Mesendoderm (in vitro differentiated cells): Measurements from ENCODE around the gene DKC1.
"Not testable (repeated sequence)": the region's sequence is repeated elsewhere in the genome, so short reads cannot be mapped to it uniquely, and the experiment has no call there.

Source experiments
- DNase-seq: peaks from one replicate; pipeline ENCODE4 v3.0.0; 2013
- H2AK5ac ChIP-seq: 2 replicates; pipeline ENCODE4 v1.6.1; 2013; ENCODE audit warnings: low read length, inconsistent platforms
- H2BK120ac ChIP-seq: 2 replicates; pipeline ENCODE4 v1.6.1; 2013; ENCODE audit warnings: low read depth, mild to moderate bottlenecking, low read length, moderate library complexity, mixed read lengths
- H2BK15ac ChIP-seq: replicated peaks from 2 replicates; pipeline ENCODE4 v1.6.1; 2013; ENCODE audit warnings: low read depth, mild to moderate bottlenecking, moderate library complexity
- H2BK5ac ChIP-seq: 2 replicates; pipeline ENCODE4 v1.6.1; 2013; ENCODE audit warnings: low read length, inconsistent platforms
- H3K18ac ChIP-seq: 2 replicates; pipeline ENCODE4 v1.6.1; 2013; ENCODE audit warnings: mild to moderate bottlenecking, low read length, mixed read lengths
- H3K23ac ChIP-seq: one replicate; pipeline ENCODE4 v1.6.1; 2013; ENCODE audit warnings: low read length
- H3K27ac ChIP-seq: 2 replicates; pipeline ENCODE4 v1.5.1; 2013; ENCODE audit warnings: low read depth, mild to moderate bottlenecking, inconsistent platforms, low read length, moderate library complexity
- H3K27me3 ChIP-seq: 2 replicates; pipeline ENCODE4 v1.6.1; 2013; ENCODE audit warnings: low read length, control low read depth, mild to moderate bottlenecking, inconsistent platforms; ENCODE audit not compliant: insufficient read depth, poor library complexity
- H3K36me3 ChIP-seq: 2 replicates; pipeline ENCODE4 v1.6.1; 2013; ENCODE audit warnings: low read length, inconsistent platforms; ENCODE audit not compliant: control insufficient read depth, insufficient read depth
- H3K4ac ChIP-seq: one replicate; pipeline ENCODE4 v1.6.1; 2013; ENCODE audit warnings: low read depth, mild to moderate bottlenecking, low read length, moderate library complexity
- H3K4me1 ChIP-seq: 2 replicates; pipeline ENCODE4 v1.6.1; 2013; ENCODE audit warnings: low read depth, low read length, inconsistent platforms; ENCODE audit not compliant: control insufficient read depth
- H3K4me2 ChIP-seq: 2 replicates; pipeline ENCODE4 v1.6.1; 2013; ENCODE audit warnings: low read length
- H3K4me3 ChIP-seq: 2 replicates; pipeline ENCODE4 v1.5.1; 2013; ENCODE audit warnings: mild to moderate bottlenecking, low read length
- H3K56ac ChIP-seq: one replicate; pipeline ENCODE4 v1.6.1; 2013; ENCODE audit warnings: low read length
- H3K79me1 ChIP-seq: 2 replicates; pipeline ENCODE4 v1.6.1; 2013; ENCODE audit warnings: low read length, inconsistent platforms
- H3K79me2 ChIP-seq: 2 replicates; pipeline ENCODE4 v1.6.1; 2013; ENCODE audit warnings: mild to moderate bottlenecking, low read length; ENCODE audit not compliant: control insufficient read depth, insufficient read depth
- H3K9ac ChIP-seq: 2 replicates; pipeline ENCODE4 v1.6.1; 2013; ENCODE audit warnings: low read length, inconsistent platforms
- H4K5ac ChIP-seq: one replicate; pipeline ENCODE4 v1.6.1; 2013; ENCODE audit warnings: low read length
- H4K8ac ChIP-seq: one replicate; pipeline ENCODE4 v1.6.1; 2013; ENCODE audit warnings: low read depth, mild to moderate bottlenecking, control low read depth, low read length, moderate library complexity
- WGBS: extraction: QIAGEN DNeasy Blood & Tissue Kit; methylation state at CpG from one replicate; pipeline ENCODE4 v1.1.7; 2013; ENCODE audit warnings: low lambda C conversion rate, missing lambda C conversion rate; ENCODE audit not compliant: insufficient coverage; ENCODE audit errors: extremely low coverage; 5-methylcytosine and 5-hydroxymethylcytosine counted together

Gene DKC1

GRCh38 chrX:154812341-154813101 lies 49.9 kb downstream of the DKC1 start:
- WGBS: no CpG with 5 or more reads among the region's 2 CpGs

GRCh38 chrX:154813801-154814200 lies 51.1 kb downstream of the DKC1 start:
- Histone ChIP-seq H3K27me3 (no peaks in the 10 kb centered on the region), H3K4me3 (no peak overlapping the region), H3K27ac (no peak overlapping the region), H3K79me1 (no peaks in the 10 kb centered on the region), H2BK5ac (no peak overlapping the region), H2BK120ac (no peak overlapping the region), H3K36me3 (no peaks in the 10 kb centered on the region), H2AK5ac (no peak overlapping the region), H3K4me2 (no peak overlapping the region), H3K56ac (no peak overlapping the region), H4K8ac (no peak overlapping the region), H3K4me1 (no peaks in the 10 kb centered on the region), H3K18ac (no peak overlapping the region), H3K23ac (no peak overlapping the region), H2BK15ac (no peak overlapping the region), H3K79me2 (no peaks in the 10 kb centered on the region), H3K4ac (no peak overlapping the region), H4K5ac (no peak overlapping the region), H3K9ac (no peak overlapping the region)
- no CpG with 5 or more reads among the region's 1 CpG for WGBS
- DNase-seq: peak; percentile 45

More at GRCh38 chrX:154812341-154813101, 49.9 kb downstream of the DKC1 start:
- Histone ChIP-seq H3K4me1 (no peaks in the 10 kb centered on the region), H3K23ac (no peak overlapping the region), H3K79me2 (no peaks in the 10 kb centered on the region), H3K56ac (no peak overlapping the region), H3K79me1 (no peaks in the 10 kb centered on the region), H3K18ac (no peak overlapping the region), H4K5ac (no peak overlapping the region), H3K27me3 (no peaks in the 10 kb centered on the region), H2BK15ac (no peak overlapping the region), H3K4ac (no peak overlapping the region), H3K36me3 (no peaks in the 10 kb centered on the region), H3K4me2 (no peak overlapping the region), H3K4me3 (no peak overlapping the region), H3K9ac (no peak overlapping the region), H2AK5ac (no peak overlapping the region), H2BK5ac (no peak overlapping the region), H2BK120ac (no peak overlapping the region), H4K8ac (no peak overlapping the region), H3K27ac (no peak overlapping the region)
- DNase-seq: no peak

DNA sequence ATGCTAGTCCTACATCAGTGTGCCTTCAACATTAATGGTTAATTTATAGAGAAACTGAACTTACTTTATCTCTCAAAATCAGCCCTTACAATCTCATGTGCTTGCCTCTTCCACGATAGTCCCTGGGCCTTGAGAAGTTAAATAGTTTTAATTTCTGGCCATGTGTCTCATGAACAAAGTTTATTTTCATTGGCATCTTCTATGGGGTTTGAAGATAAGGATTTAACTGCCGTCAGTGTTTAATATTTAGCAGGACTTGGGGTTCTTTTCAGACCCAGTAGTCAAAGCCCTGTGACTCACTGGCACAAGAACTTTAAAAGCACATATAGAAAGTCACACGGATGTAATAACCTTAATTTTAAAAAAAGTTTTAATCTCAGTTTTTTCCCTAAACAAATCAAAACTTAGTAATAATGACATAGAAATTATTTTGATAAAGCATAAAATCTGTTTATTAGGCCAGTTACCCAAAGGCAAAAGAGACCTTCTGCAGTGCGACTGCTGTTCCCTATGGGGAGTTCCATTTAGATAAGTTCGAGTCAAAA lies 52.7 kb downstream of the DKC1 start:
- H3K79me1 ChIP-seq: no peaks in the 10 kb centered on the region
- no peak overlapping the region for H2AK5ac ChIP-seq
- no peaks in the 10 kb centered on the region for H3K4me1 ChIP-seq
- no CpG with 5 or more reads among the region's 5 CpGs for WGBS
- H2BK120ac ChIP-seq: no peak overlapping the region
- H4K5ac ChIP-seq: no peak overlapping the region
- H3K23ac ChIP-seq: no peak overlapping the region
- H3K4ac ChIP-seq: no peak overlapping the region
- no peaks in the 10 kb centered on the region for H3K79me2 ChIP-seq
- H3K56ac ChIP-seq: no peak overlapping the region
- no peak overlapping the region for H3K9ac ChIP-seq
- H4K8ac ChIP-seq: no peak overlapping the region
- DNase-seq: no peak
- H2BK15ac ChIP-seq: no peak overlapping the region
- no peak overlapping the region for H2BK5ac ChIP-seq
- no peak overlapping the region for H3K18ac ChIP-seq
- H3K4me2 ChIP-seq: no peak overlapping the region
- H3K4me3 ChIP-seq: no peak overlapping the region
- no peaks in the 10 kb centered on the region for H3K36me3 ChIP-seq
- H3K27ac ChIP-seq: no peak overlapping the region
- H3K27me3 ChIP-seq: no peaks in the 10 kb centered on the region

GRCh38 chrX:154816326-154816898 lies 53.7 kb downstream of the DKC1 start:
- not testable (repeated sequence) for DNase-seq, H3K27ac ChIP-seq, H3K4me3 ChIP-seq, H3K4ac ChIP-seq, H3K56ac ChIP-seq, H2BK15ac ChIP-seq, H3K27me3 ChIP-seq, H3K79me1 ChIP-seq, H2BK5ac ChIP-seq, H3K23ac ChIP-seq, H3K79me2 ChIP-seq, H3K18ac ChIP-seq, H2AK5ac ChIP-seq, H3K4me2 ChIP-seq, H4K8ac ChIP-seq, H3K9ac ChIP-seq, H3K36me3 ChIP-seq, H4K5ac ChIP-seq, H2BK120ac ChIP-seq, H3K4me1 ChIP-seq
- no CpG with 5 or more reads among the region's 4 CpGs for WGBS

- not testable (repeated sequence) for DNase-seq, H4K5ac ChIP-seq
- no CpG with 5 or more reads among the region's 19 CpGs for WGBS
Measured at GRCh38 chrX:154817048-154817618, 54.5 kb downstream of the DKC1 start.

More at GRCh38 chrX:154817048-154817618, 54.5 kb downstream of the DKC1 start:
- H2BK5ac ChIP-seq, H3K27ac ChIP-seq, H3K9ac ChIP-seq, H2BK15ac ChIP-seq, H3K36me3 ChIP-seq, H3K4me1 ChIP-seq, H2AK5ac ChIP-seq, H3K4ac ChIP-seq, H3K79me2 ChIP-seq, H3K4me3 ChIP-seq, H3K56ac ChIP-seq, H3K23ac ChIP-seq, H3K18ac ChIP-seq, H3K79me1 ChIP-seq, H3K4me2 ChIP-seq, H3K27me3 ChIP-seq, H2BK120ac ChIP-seq, H4K8ac ChIP-seq: not testable (repeated sequence)
